ENCODE results near the gene PGM3. TPM values are rescaled to one million over a fixed set of nuclear protein-coding genes. Genes with fewer than 3 reads are reported as not detected.

PGM3 gene
- total RNA-seq, 2 experiments from 2014 or later: 13.2 to 17.5 TPM

GRCh38 chr6:83188501-83188900, 4.6 kb downstream of the PGM3 start:
- H3K36me3 Mint-ChIP-seq (ENCODE audit: low read depth): peaks cover 38% of the 10 kb centered on the region
- H3K27ac Mint-ChIP-seq: no peak overlapping the region
- DNase-seq (no peak), ATAC-seq (no peak)
- H3K4me1 Mint-ChIP-seq (ENCODE audit: low read depth): peaks cover 30% of the 10 kb centered on the region
- H3K9me3 Mint-ChIP-seq: no peaks in the 10 kb centered on the region
- ChIA-PET POLR2A (interaction anchor here (1.1 kb wide), 1 partner anchor 123 kb away, joined by 4 read pairs; the partner anchor contains the start of gene UBE3D), CTCF (interaction anchor here (0.8 to 9.7 kb wide), 5 partner anchors 19 to 122 kb away, joined by 3 to 70 read pairs (median 4); partner anchors contain the start of genes DOP1A and UBE3D)
- H3K27me3 Mint-ChIP-seq: no peaks in the 10 kb centered on the region
- no peak for TF ChIP-seq CTCF (IDR thresholded peaks at IDR 0.05)
- H3K4me3 Mint-ChIP-seq: no peak overlapping the region
- intact Hi-C loops (cut with micrococcal nuclease): no loop called here

GRCh38 chr6:83185096-83185495, 8.0 kb downstream of the PGM3 start:
- H3K36me3 Mint-ChIP-seq (ENCODE audit: low read depth): peaks cover 57% of the 10 kb centered on the region

DNA sequence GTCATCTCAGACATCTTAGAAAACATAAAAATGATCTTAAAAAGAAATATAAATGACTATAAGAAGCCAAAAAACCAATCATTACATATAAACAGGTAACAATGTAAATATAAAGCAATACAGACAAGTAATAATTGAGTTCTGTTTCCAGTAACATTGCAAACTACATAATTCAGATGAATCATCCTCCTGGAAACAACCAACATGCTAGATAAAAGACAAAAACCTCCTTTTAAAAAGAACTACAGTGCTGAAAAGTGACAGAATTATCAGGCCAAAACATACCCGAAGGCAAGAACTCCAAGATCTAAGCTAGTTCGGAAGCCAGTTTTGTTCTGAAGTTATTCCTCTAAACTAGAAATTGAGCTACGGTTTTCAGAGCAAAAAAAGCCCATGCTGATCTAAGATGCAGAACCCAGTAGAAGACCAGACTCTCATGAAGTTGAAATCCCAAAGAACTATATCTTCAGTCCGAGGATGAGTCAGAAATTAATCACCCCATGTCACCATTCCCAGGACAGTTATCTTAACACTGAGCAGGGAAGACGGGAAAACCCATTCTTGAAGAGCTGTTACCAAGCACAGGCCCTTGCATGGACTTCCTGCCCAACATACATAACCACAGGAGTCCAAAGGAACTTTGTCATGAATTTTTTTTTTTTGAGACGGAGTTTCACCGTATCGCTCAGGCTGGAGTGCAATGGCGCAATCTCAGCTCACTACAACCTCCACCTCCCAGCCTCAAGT, 9.8 kb downstream of the PGM3 start:
- no peak overlapping the region for H3K4me3 Mint-ChIP-seq
- H3K36me3 Mint-ChIP-seq (ENCODE audit: low read depth): peaks cover 50% of the 10 kb centered on the region
- no peak for TF ChIP-seq CTCF (IDR thresholded peaks at IDR 0.05)
- ATAC-seq (no peak), DNase-seq (no peak)
- H3K27me3 Mint-ChIP-seq: no peaks in the 10 kb centered on the region
- CTCF ChIA-PET: interaction anchor here (0.6 to 1.4 kb wide), 5 partner anchors 12 to 118 kb away, joined by 3 to 4 read pairs (median 3); partner anchors contain the start of genes DOP1A and UBE3D
- peaks cover 4% of the 10 kb centered on the region for H3K4me1 Mint-ChIP-seq (ENCODE audit: low read depth)
- H3K9me3 Mint-ChIP-seq: no peaks in the 10 kb centered on the region
- intact Hi-C loops (cut with micrococcal nuclease): no loop called here
- H3K27ac Mint-ChIP-seq: no peak overlapping the region
- POLR2A ChIA-PET: interaction anchor here (0.8 kb wide), 2 partner anchors 12 to 27 kb away, joined by 4 read pairs; no protein-coding TSS in a partner anchor

More at GRCh38 chr6:83185096-83185495, 8.0 kb downstream of the PGM3 start:
- ATAC-seq (no peak), DNase-seq (no peak)
- H3K4me1 Mint-ChIP-seq (ENCODE audit: low read depth): peaks cover 15% of the 10 kb centered on the region
- no peak for TF ChIP-seq CTCF (IDR thresholded peaks at IDR 0.05)
- ChIA-PET CTCF (interaction anchor here (0.7 to 9.7 kb wide), 3 partner anchors 30 to 119 kb away, joined by 3 to 70 read pairs (median 10); partner anchors contain the start of genes DOP1A and UBE3D), POLR2A (no interaction called here)
- H3K27ac Mint-ChIP-seq: no peak overlapping the region
- no peaks in the 10 kb centered on the region for H3K27me3 Mint-ChIP-seq
- intact Hi-C loops (cut with micrococcal nuclease): no loop called here
- H3K4me3 Mint-ChIP-seq: no peak overlapping the region
- no peaks in the 10 kb centered on the region for H3K9me3 Mint-ChIP-seq

DNA sequence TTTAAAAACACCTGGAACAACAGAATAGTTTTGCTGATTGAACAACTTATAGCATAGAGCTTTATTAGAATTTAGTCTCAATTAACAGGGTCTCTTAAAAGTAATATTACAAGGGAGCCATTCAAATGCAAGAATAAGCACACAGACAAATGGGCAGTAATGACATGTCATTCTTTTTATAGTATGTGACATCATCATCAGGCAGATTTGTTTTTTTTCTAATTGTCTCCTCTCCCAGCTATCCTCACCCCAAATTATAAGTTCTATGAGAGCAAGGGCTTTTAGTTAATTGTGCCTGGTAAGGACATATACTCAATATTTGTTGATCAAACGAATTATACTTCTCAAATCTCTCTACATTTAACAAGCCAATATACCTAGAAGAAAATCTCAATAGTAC, 11.0 kb downstream of the PGM3 start:
- peaks cover 50% of the 10 kb centered on the region for H3K36me3 Mint-ChIP-seq (ENCODE audit: low read depth)
- intact Hi-C loops (cut with micrococcal nuclease): no loop called here
- TF ChIP-seq CTCF (IDR thresholded peaks at IDR 0.05): no peak
- H3K27ac Mint-ChIP-seq: no peak overlapping the region
- ChIA-PET POLR2A (no interaction called here), CTCF (no interaction called here)
- DNase-seq: no peak
- peaks cover 3% of the 10 kb centered on the region for H3K4me1 Mint-ChIP-seq (ENCODE audit: low read depth)
- H3K27me3 Mint-ChIP-seq: no peaks in the 10 kb centered on the region
- H3K4me3 Mint-ChIP-seq: no peak overlapping the region
- no peaks in the 10 kb centered on the region for H3K9me3 Mint-ChIP-seq
- no peak for ATAC-seq

DNA sequence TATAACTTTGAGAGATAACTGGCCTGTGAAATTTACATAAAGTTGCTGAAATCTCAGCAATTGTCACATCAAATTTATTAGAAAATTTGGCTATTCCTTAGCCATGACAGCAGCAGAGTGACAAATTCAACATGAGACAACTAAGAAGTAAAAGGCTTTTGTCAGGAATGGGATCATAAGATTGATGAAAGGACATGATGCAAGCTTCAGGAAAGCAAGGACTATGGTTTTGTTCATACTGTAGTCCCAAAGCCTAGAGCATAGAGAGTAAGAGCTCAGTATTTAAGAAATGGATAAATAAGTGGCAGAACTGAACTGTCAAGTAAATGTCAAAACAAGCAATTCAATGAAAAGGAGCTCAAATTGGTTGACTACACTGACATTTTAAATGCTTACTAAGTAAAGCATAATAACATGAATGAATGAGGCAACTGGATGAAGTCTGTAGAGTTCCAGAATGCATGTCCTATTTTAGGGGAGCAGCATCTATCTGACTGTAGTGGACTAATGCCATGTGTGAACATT, 12.6 kb downstream of the PGM3 start:
- ATAC-seq (no peak), DNase-seq (no peak)
- Mint-ChIP-seq H3K36me3 (ENCODE audit: low read depth) (peaks cover 52% of the 10 kb centered on the region), H3K27me3 (no peaks in the 10 kb centered on the region), H3K4me1 (ENCODE audit: low read depth) (peaks cover 3% of the 10 kb centered on the region), H3K9me3 (no peaks in the 10 kb centered on the region), H3K4me3 (no peak overlapping the region), H3K27ac (no peak overlapping the region)
- POLR2A ChIA-PET: interaction anchor here (1.0 kb wide), 1 partner anchor 15 kb away, joined by 3 read pairs; no protein-coding TSS in a partner anchor
- CTCF ChIA-PET: interaction anchor here (2.0 kb wide), 1 partner anchor 115 kb away, joined by 4 read pairs; the partner anchor contains the start of gene UBE3D
- no peak for TF ChIP-seq CTCF (IDR thresholded peaks at IDR 0.05)
- intact Hi-C loops (cut with micrococcal nuclease): no loop called here

All from activated CD8-positive, alpha-beta T cell treated with anti-CD3 and anti-CD28 coated beads for 36 hours (primary cell).